ENCODE data around the gene THAP3. TPM values are rescaled to one million over a fixed set of nuclear protein-coding genes. Genes with fewer than 3 reads are reported as not detected.
A peak's percentile ranks its signal among the peaks of the same experiment; 100 is the strongest.

Gene THAP3
- total and polyA plus RNA-seq, 7 donors: 12.6 to 30.6 (median 22.7) TPM

DNA sequence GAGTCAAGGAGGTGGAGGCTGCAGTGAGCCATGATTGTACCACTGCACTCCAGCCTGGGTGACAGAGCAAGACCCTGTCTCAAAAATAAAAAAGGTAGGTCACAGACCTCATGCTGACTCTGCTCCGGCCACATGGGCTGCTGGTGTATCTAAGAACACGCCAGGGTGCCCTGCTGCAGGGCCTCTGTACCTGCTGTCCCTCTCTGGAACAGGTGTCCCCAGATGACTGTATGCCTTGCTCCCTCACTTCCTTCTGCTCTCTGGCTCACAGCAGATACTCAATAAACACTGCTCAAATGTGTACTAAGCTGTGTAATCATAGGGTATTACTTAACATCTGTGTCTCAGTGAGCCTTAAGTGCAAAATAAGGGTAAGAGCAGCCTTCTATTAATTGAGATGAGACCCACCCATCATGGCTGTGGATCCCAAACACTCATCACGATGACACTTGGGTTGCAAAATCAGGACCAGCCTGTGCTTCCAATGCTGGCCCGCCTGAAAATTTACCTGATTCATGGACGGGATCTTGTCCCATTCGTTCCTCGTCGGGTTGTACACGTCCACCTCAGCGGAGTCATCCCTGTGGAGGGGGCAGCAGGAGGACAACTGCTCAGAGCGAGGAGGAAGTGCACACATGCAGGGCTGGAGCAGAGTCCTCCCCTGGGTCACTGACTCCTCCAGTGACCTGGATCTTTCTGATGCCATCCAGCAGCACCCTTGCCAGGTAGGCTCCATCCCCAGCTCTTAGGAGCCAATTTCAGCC is 29.5 kb upstream of the THAP3 start:
- H3K4me1 ChIP-seq: peaks cover 0 to 66% (median 62%) of the 10 kb centered on the region in 4 donors
- H3K36me3 ChIP-seq: peaks cover 54 to 93% (median 81%) of the 10 kb centered on the region in 4 donors

DNA sequence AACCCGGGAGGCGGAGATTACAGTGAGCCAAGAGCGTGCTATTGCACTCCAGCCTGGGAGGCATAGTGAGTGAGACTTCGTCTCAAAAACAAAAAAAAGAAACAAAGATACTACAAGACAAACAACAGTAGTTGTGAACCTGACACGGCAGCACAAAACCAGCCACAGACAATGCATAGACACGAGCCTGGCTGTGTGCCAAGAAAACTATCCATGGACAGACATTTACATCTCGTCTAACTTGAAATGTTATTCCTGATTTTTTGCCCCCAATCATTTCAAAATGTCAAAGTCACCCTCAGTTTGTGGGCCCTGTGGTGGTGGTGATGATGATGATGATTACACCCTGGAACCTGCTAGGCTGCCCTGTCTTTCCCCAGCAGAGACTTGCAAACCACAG is 28.3 kb upstream of the THAP3 start:
- Histone ChIP-seq H3K4me3 (peak overlapping the region; percentile 2 to 30 (median 9)), H3K9me3 (no peaks in the 10 kb centered on the region), H3K4me1 (peaks cover 0 to 67% (median 65%) of the 10 kb centered on the region in 4 donors), H3K27ac (peak overlapping the region; percentile 14 to 99 (median 98)), H3K27me3 (no peaks in the 10 kb centered on the region), H3K36me3 (peaks cover 50 to 82% (median 74%) of the 10 kb centered on the region in 4 donors)
- DNase-seq: no peak
- intact Hi-C loops (cut with DNase I): loop anchor here (5.0 kb wide), 2 partner anchors 39 to 41 kb away; partner anchors contain the start of gene TAS1R1
- TF ChIP-seq, protein P1, sequence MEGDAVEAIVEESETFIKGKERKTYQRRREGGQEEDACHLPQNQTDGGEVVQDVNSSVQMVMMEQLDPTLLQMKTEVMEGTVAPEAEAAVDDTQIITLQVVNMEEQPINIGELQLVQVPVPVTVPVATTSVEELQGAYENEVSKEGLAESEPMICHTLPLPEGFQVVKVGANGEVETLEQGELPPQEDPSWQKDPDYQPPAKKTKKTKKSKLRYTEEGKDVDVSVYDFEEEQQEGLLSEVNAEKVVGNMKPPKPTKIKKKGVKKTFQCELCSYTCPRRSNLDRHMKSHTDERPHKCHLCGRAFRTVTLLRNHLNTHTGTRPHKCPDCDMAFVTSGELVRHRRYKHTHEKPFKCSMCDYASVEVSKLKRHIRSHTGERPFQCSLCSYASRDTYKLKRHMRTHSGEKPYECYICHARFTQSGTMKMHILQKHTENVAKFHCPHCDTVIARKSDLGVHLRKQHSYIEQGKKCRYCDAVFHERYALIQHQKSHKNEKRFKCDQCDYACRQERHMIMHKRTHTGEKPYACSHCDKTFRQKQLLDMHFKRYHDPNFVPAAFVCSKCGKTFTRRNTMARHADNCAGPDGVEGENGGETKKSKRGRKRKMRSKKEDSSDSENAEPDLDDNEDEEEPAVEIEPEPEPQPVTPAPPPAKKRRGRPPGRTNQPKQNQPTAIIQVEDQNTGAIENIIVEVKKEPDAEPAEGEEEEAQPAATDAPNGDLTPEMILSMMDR (IDR thresholded peaks at IDR 0.05): no peak
- TF ChIP-seq POLR2A (IDR thresholded peaks at IDR 0.05): no peak
- no peak for TF ChIP-seq EP300 (IDR thresholded peaks at IDR 0.05)
- TF ChIP-seq POLR2AphosphoS5 (IDR thresholded peaks at IDR 0.05): no peak
- WGBS, 2 donors: 71 to 80% methylated on average over 7 of the region's 7 CpGs

More for the DNA sequence above, 29.5 kb upstream of the THAP3 start:
- peak overlapping the region in 1 of 4 donors; percentile 3 for H3K27ac ChIP-seq
- TF ChIP-seq, protein P1 (IDR thresholded peaks at IDR 0.05): no peak
- TF ChIP-seq EP300 (IDR thresholded peaks at IDR 0.05) (no peak), POLR2A (IDR thresholded peaks at IDR 0.05) (no peak), POLR2AphosphoS5 (IDR thresholded peaks at IDR 0.05) (no peak)
- H3K4me3 ChIP-seq: no peak overlapping the region
- WGBS, 2 donors: 89 to 93% methylated on average over 11 of the region's 11 CpGs
- no peaks in the 10 kb centered on the region for H3K27me3 ChIP-seq
- intact Hi-C loops (cut with DNase I): loop anchor here (5.0 kb wide), 2 partner anchors 38 to 42 kb away; partner anchors contain the start of gene TAS1R1
- DNase-seq: no peak
- H3K9me3 ChIP-seq: no peaks in the 10 kb centered on the region

DNA sequence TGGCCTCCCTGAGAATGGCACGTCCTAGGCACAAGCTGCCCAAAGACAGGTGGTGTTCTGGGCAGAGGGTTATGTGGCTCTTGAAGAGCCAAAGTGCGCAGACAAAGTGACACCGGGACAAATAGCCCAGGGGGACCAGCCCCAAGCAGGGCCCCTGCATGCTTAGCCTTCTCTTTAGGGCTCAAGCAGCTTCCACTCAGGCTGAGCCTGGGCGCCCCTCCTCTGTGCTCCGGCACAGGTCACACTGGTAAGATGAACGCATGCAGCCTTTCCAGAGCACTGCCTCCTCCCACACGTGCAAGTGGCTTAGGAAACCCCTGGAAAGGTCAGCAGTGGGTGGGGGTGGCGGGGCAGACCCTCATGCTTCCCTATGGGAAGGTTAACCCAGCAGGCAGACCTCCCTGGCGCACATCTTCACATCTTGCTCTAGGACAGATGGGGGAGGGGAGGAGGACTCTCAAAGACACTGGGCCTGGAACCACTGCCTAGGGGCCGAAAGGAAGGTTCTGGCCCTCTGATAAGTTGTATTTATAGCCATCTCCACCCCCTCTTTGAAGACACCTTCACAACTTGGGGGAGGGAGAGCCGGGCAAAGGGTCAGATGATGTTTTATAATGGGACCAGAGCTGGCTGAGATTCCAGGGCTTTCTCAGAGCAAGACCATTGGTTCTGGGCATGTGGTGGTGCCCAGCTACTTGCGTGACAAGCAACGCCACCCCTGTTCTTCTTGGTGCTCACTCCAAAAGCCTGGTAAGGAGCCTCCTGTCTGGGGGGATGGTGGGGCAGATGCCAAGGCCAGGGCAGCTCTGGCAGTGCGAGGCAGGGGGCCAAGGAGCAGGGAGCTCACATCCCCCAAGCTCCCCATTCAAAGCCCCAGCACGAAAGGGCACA is 27.5 kb upstream of the THAP3 start:
- peaks cover 0 to 60% (median 57%) of the 10 kb centered on the region in 4 donors for H3K4me1 ChIP-seq
- WGBS, 2 donors: 88 to 91% methylated on average over 15 of the region's 15 CpGs
- TF ChIP-seq EP300 (IDR thresholded peaks at IDR 0.05) (no peak), POLR2A (IDR thresholded peaks at IDR 0.05) (no peak), POLR2AphosphoS5 (IDR thresholded peaks at IDR 0.05) (no peak)
- TF ChIP-seq, protein P1 (IDR thresholded peaks at IDR 0.05): no peak
- peaks cover 50 to 74% (median 67%) of the 10 kb centered on the region in 4 donors for H3K36me3 ChIP-seq
- intact Hi-C loops (cut with DNase I): loop anchor here (5.0 kb wide), 2 partner anchors 40 kb away; partner anchors contain the start of gene TAS1R1
- H3K27me3 ChIP-seq: no peaks in the 10 kb centered on the region
- peak overlapping the region; percentile 2 to 30 (median 9) for H3K4me3 ChIP-seq
- H3K9me3 ChIP-seq: no peaks in the 10 kb centered on the region
- peak overlapping the region; percentile 14 to 99 (median 98) for H3K27ac ChIP-seq
- DNase-seq: no peak

DNA sequence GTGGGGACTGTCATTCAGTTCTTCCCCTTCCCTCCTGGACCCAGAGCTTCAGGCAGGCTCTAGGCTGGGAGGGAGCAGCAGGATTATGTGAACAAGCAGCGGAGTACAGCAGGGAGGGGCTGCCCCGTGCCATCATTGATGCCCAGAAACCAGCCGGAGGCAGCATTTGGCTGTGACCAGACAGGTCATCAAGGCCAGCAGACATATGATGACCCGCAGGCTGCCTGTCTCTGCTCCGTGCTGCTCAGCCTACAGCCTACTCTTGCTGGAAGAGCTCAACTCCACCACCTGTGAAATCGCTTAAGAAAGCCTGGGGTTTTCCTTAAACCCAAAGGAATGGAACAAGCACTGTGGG is 26.9 kb upstream of the THAP3 start:
- TF ChIP-seq EP300 (IDR thresholded peaks at IDR 0.05): no peak
- TF ChIP-seq, protein P1 (IDR thresholded peaks at IDR 0.05): no peak
- no peak for TF ChIP-seq POLR2AphosphoS5 (IDR thresholded peaks at IDR 0.05)
- no peak for TF ChIP-seq POLR2A (IDR thresholded peaks at IDR 0.05)
- Histone ChIP-seq H3K9me3 (no peaks in the 10 kb centered on the region), H3K4me3 (peak overlapping the region in 2 of 4 donors; percentile 8 to 30), H3K36me3 (peaks cover 43 to 68% (median 61%) of the 10 kb centered on the region in 4 donors), H3K27ac (peak overlapping the region in 3 of 4 donors; percentile 97 to 99 (median 99)), H3K27me3 (no peaks in the 10 kb centered on the region), H3K4me1 (peaks cover 0 to 54% (median 53%) of the 10 kb centered on the region in 4 donors)
- WGBS, 2 donors: 93% methylated on average over 6 of the region's 6 CpGs
- intact Hi-C loops (cut with DNase I): loop anchor here (5.0 kb wide), 2 partner anchors 40 kb away; partner anchors contain the start of gene TAS1R1
- no peak for DNase-seq
